DOHH2 (cell line): ENCODE results near the gene CD1E.

Experiments
- H3F3A ChIP-seq: fragments of 200-600 bp; sonication (generic), shearing (Covaris generic); 2 replicates; pipeline ENCODE4 v1.6.0; 2016; ENCODE audit warnings: antibody characterized with exemption, mild to moderate bottlenecking; ENCODE audit not compliant: control insufficient read depth, insufficient read depth
- H3K27ac ChIP-seq: fragments of 200-600 bp; sonication (generic); 2 replicates; pipeline ENCODE4 v1.5.1; 2014; ENCODE audit warnings: low read depth, mild to moderate bottlenecking, low read length, moderate library complexity
- H3K27me3 ChIP-seq: fragments of 200-600 bp; sonication (generic); 2 replicates; pipeline ENCODE4 v1.6.1; 2014; ENCODE audit warnings: mild to moderate bottlenecking, low read length, mixed read lengths; ENCODE audit not compliant: control insufficient read depth
- H3K36me3 ChIP-seq: fragments of 200-600 bp; sonication (generic); 2 replicates; pipeline ENCODE4 v1.6.1; 2014; ENCODE audit warnings: mild to moderate bottlenecking, low read length, moderate library complexity, mixed read lengths; ENCODE audit not compliant: control insufficient read depth
- H3K4me1 ChIP-seq: fragments of 200-600 bp; sonication (generic); 2 replicates; pipeline ENCODE4 v1.6.1; 2014; ENCODE audit warnings: mild to moderate bottlenecking, low read length, mixed read lengths; ENCODE audit not compliant: control insufficient read depth
- H3K4me2 ChIP-seq: fragments of 200-600 bp; sonication (generic); 2 replicates; pipeline ENCODE4 v1.6.0; 2014; ENCODE audit warnings: mild to moderate bottlenecking, low read length, moderate library complexity
- H3K4me3 ChIP-seq: fragments of 200-600 bp; sonication (generic); 2 replicates; pipeline ENCODE4 v1.5.1; 2014; ENCODE audit warnings: mild to moderate bottlenecking, low read length, mixed read lengths
- H3K79me2 ChIP-seq: fragments of 200-600 bp; sonication (generic); 2 replicates; pipeline ENCODE4 v1.6.1; 2014; ENCODE audit warnings: mild to moderate bottlenecking, low read length, mixed read lengths; ENCODE audit not compliant: control insufficient read depth
- H3K9me2 ChIP-seq: fragments of 200-600 bp; sonication (generic); replicated peaks from 2 replicates; pipeline ENCODE4 v1.6.1; 2014; ENCODE audit warnings: mild to moderate bottlenecking, low read length, mixed read lengths; ENCODE audit not compliant: control insufficient read depth
- H3K9me3 ChIP-seq: fragments of 200-600 bp; sonication (generic); 2 replicates; pipeline ENCODE4 v1.6.1; 2014; ENCODE audit warnings: antibody characterized with exemption, low read length, mixed read lengths; ENCODE audit not compliant: control insufficient read depth, insufficient read depth
- H4K20me1 ChIP-seq: fragments of 200-600 bp; sonication (generic); 2 replicates; pipeline ENCODE4 v1.6.0; 2014; ENCODE audit warnings: low read depth, mild to moderate bottlenecking, antibody characterized with exemption, low read length, moderate library complexity; ENCODE audit not compliant: control insufficient read depth, insufficient read depth
- CTCF ChIP-seq: fragments of 200-600 bp; sonication (generic); IDR thresholded peaks from one replicate; pipeline ENCODE4 v1.5.1; 2014; ENCODE audit warnings: antibody characterized with exemption, mild to moderate bottlenecking, low read depth, low read length; ENCODE audit not compliant: poor library complexity, severe bottlenecking
- EZH2phosphoT487 ChIP-seq: fragments of 200-600 bp; sonication (generic); IDR thresholded peaks from 2 replicates; pipeline ENCODE4 v1.6.1; 2017; ENCODE audit warnings: borderline replicate concordance, mild to moderate bottlenecking, antibody characterized with exemption, low read length, moderate library complexity, mixed read lengths

CD1E gene

GRCh38 chr1:158354255-158354654, 561 bp downstream of the CD1E start:
- H3K4me2 ChIP-seq, result no peak overlapping the region
- no peak for TF ChIP-seq EZH2phosphoT487
- no peak for TF ChIP-seq CTCF
- no peaks in the 10 kb centered on the region for H4K20me1 ChIP-seq
- H3K9me2 ChIP-seq, result no peaks in the 10 kb centered on the region
- 0 out of 2 replicates have a peak, but pooled peaks cover 9% of the 10 kb centered on the region for H3K27me3 ChIP-seq
- no peaks in the 10 kb centered on the region for H3F3A ChIP-seq
- H3K9me3 ChIP-seq, result no peaks in the 10 kb centered on the region
- no peaks in the 10 kb centered on the region for H3K36me3 ChIP-seq
- no peaks in the 10 kb centered on the region for H3K79me2 ChIP-seq
- no peaks in the 10 kb centered on the region for H3K4me1 ChIP-seq
- no peak overlapping the region for H3K4me3 ChIP-seq
- no peak overlapping the region for H3K27ac ChIP-seq

GRCh38 chr1:158355773-158356285, 2.1 kb downstream of the CD1E start:
- Histone ChIP-seq H3K79me2 (no peaks in the 10 kb centered on the region), H3K4me1 (no peaks in the 10 kb centered on the region), H3K4me3 (no peak overlapping the region), H3K9me3 (no peaks in the 10 kb centered on the region), H3K9me2 (no peaks in the 10 kb centered on the region), H3K4me2 (no peak overlapping the region), H3K36me3 (no peaks in the 10 kb centered on the region), H3F3A (no peaks in the 10 kb centered on the region), H3K27ac (no peak overlapping the region), H4K20me1 (no peaks in the 10 kb centered on the region), H3K27me3 (0 out of 2 replicates have a peak, but pooled peaks cover 9% of the 10 kb centered on the region)
- TF ChIP-seq EZH2phosphoT487 (no peak), CTCF (no peak)

GRCh38 chr1:158356616-158357015, 2.9 kb downstream of the CD1E start:
- Histone ChIP-seq H3K4me3 (no peak overlapping the region), H3K4me1 (no peaks in the 10 kb centered on the region), H3K4me2 (no peak overlapping the region)

More at GRCh38 chr1:158356616-158357015, 2.9 kb downstream of the CD1E start:
- Histone ChIP-seq H3K27ac (no peak overlapping the region), H3K36me3 (no peaks in the 10 kb centered on the region), H3K27me3 (0 out of 2 replicates have a peak, but pooled peaks cover 9% of the 10 kb centered on the region), H4K20me1 (no peaks in the 10 kb centered on the region), H3K9me3 (no peaks in the 10 kb centered on the region), H3F3A (no peaks in the 10 kb centered on the region), H3K9me2 (no peaks in the 10 kb centered on the region), H3K79me2 (no peaks in the 10 kb centered on the region)
- TF ChIP-seq EZH2phosphoT487 (no peak), CTCF (no peak)
